HG03103 (cell line): ENCODE results near the gene EHHADH.

Source experiments
- ATAC-seq: cut with Tn5 transposase; IDR thresholded peaks from one replicate; pipeline ENCODE4 v1.9.1; 2021; ENCODE audit warnings: low read depth; ENCODE audit not compliant: unreplicated experiment

The EHHADH gene

DNA sequence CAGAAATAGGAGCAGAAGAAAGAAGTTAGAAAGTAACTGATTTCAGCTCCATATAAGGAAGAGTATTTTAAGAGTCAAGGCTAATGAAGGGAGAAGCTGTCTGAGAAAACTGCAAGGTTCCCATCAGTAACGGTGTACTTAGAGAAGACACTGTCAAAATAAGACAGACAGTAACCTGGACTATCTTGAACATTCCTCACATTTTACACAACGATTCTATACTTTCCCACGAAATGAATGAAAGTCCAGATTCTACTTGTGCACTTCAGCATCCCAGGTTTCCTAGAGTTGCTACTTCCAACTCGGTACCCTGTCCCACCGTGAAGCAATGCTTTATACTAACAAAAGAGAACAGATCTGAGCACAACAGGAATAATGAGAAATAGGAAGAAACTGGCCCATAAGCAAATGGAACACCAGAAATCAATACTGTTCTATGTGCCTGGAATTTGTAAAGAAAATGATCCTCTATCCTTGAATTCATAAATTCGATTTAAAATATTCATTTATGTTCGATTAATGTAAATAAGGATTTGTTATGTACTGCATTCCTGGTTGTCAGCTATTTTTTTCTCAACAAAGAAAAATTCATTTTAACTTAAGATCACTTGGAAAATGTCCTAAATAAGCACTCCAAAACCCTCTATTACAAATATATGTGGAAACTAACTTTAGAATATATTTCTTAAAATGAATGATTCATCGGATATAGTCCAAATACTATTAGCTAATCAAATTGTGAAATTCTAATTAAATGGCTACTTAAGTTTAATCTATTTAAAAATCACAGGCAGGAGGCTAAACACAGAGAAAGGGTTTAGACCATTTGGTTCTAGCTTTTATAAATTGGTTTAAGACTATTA is 102.5 kb downstream of the EHHADH start:
- no peak for ATAC-seq

DNA sequence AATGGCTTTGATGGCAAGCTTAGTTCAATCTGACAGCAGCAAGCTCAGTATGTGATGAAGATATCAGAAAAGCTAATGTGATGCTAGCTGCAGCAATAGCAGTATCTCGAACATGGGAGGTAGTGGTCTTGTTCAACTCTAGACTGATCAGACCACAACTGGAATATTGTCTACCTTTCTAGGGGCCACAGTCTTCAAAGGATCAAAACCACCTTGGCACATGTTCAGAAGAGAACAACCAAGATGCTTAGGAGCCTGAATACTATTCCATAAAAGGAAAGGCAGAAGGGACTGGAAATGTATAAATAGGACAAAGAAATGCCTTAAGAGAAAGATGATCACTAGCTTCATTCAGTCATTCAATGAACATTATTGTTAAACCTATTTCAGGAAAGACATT is 103.3 kb downstream of the EHHADH start:
- ATAC-seq: no peak

DNA sequence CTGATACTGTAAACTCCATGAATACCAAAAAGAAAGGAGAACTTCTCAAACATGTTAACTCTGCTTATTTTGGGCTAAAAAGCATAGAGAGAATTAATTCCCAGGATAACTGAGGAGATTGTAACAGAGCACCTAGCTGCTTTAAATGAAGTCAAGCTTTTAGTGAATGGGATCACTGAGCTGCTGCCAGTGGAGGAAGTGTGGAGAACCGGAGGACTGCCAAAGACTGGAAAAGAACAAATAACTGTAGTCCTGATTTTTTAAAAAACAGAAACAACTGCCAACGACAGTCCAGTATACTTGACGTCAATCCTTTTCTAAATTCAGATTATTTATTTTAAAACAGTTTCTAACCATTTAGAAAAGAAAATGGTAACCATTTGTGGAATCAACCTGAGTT is 104.3 kb downstream of the EHHADH start:
- ATAC-seq: no peak

- ATAC-seq: no peak
Observed at GRCh38 chr3:185145511-185145910, 108.3 kb downstream of the EHHADH start.

DNA sequence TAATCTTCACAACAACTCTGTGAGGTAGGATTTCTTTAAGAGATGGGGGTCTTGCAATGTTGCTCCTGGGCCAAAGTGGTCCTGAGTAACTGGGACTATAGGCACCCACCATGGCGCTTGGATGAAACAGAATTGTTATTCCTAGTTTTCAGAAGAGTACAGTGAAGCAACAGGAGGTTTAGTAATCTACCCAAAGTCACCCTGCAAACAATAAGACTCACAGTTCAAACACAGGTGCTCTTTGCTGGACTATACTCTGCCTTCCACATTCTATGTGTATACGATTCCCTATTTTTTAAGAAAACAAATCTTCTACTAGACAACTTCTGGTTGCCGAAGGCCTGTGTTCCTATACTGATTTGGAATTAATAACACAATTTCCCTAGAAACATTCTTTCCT is 109.1 kb downstream of the EHHADH start:
- no peak for ATAC-seq
